HepG2 (cell line): ENCODE measurements around the gene BSG. TPM values are rescaled to one million over a fixed set of nuclear protein-coding genes. Genes with fewer than 3 reads are reported as not detected.

Experiments
- AGO1 ChIP-seq: fragments of 200-400 bp; formaldehyde crosslinking; IDR thresholded peaks from 2 replicates; pipeline ENCODE4 v1.6.1; 2017; ENCODE audit warnings: mild to moderate bottlenecking, low read depth, low read length, moderate library complexity; ENCODE audit not compliant: poor library complexity, severe bottlenecking
- IRX3 ChIP-seq: sonication (generic); formaldehyde crosslinking; IDR thresholded peaks from 2 replicates; pipeline ENCODE4 v1.8.1; 2023; ENCODE audit warnings: mild to moderate bottlenecking, low read depth, missing genetic modification reagents, borderline replicate concordance
- KDM5B ChIP-seq: sonication (generic); formaldehyde crosslinking; IDR thresholded peaks from 2 replicates; pipeline ENCODE4 v1.4.0; 2020; ENCODE audit warnings: missing genetic modification reagents, mild to moderate bottlenecking, borderline replicate concordance
- NKX3-1 ChIP-seq: sonication (generic); formaldehyde crosslinking; IDR thresholded peaks from 2 replicates; pipeline ENCODE4 v1.5.0; 2020; ENCODE audit warnings: missing genetic modification reagents
- SNAPC4 ChIP-seq: sonication (generic); formaldehyde crosslinking; IDR thresholded peaks from 2 replicates; pipeline ENCODE4 v1.4.0; 2020; ENCODE audit warnings: mild to moderate bottlenecking, missing genetic modification reagents
- SP2 ChIP-seq: sonication (generic); formaldehyde crosslinking; IDR thresholded peaks from 2 replicates; pipeline ENCODE4 v1.5.1; 2020; ENCODE audit warnings: mild to moderate bottlenecking, missing genetic modification reagents
- SYNCRIP ChIP-seq: fragments of 200-400 bp; formaldehyde crosslinking; IDR thresholded peaks from 2 replicates; pipeline ENCODE4 v1.6.1; 2018; ENCODE audit warnings: mild to moderate bottlenecking, low read depth, low read length; ENCODE audit not compliant: insufficient read depth
- TBP ChIP-seq: sonication (generic); formaldehyde crosslinking; IDR thresholded peaks from 2 replicates; pipeline ENCODE4 v1.5.0; 2020; ENCODE audit warnings: missing genetic modification reagents
- U2AF2 ChIP-seq: fragments of 200-400 bp; formaldehyde crosslinking; IDR thresholded peaks from 2 replicates; pipeline ENCODE4 v1.6.1; 2017; ENCODE audit warnings: low read depth, mild to moderate bottlenecking, low read length
- ZBTB10 ChIP-seq: sonication (generic); formaldehyde crosslinking; IDR thresholded peaks from 2 replicates; pipeline ENCODE4 v1.4.0; 2020; ENCODE audit warnings: missing genetic modification reagents, borderline replicate concordance
- ZHX2 ChIP-seq, 2 experiments: sonication (generic) in 1 of 2; formaldehyde crosslinking in 1 of 2; IDR thresholded peaks; 2 replicates each; pipeline versions ENCODE4 v1.6.1 to v1.9.0; 2014 to 2022; ENCODE audit warnings: antibody characterized with exemption in 1 of 2, borderline replicate concordance in 1 of 2, inconsistent platforms in 1 of 2, low read depth in 1 of 2, missing genetic modification reagents in 1 of 2
- ZNF180 ChIP-seq: sonication (generic); formaldehyde crosslinking; IDR thresholded peaks from 2 replicates; pipeline ENCODE4 v1.4.0; 2020; ENCODE audit warnings: low read depth, missing genetic modification reagents, borderline replicate concordance
- ZNF652 ChIP-seq: IDR thresholded peaks from 2 replicates; pipeline ENCODE4 v1.6.1; 2016; ENCODE audit warnings: low read depth, borderline replicate concordance
- polyA plus RNA-seq, 8 experiments: library from polyadenylated mRNA; depleted of rRNA in 3 of 8; stranded (reverse) in 7 of 8; unstranded in 1 of 8; fragments of >200 nt; fragmentation: Illumina TruSeq in 4 of 8; extraction: Trizol in 4 of 8; gene quantifications; 2 replicates each; pipeline versions ENCODE4 v1.2.1 to v1.2.3, GENCODE V29; 2011 to 2016; ENCODE audit warnings: low read depth in 4 of 8, missing spikeins in 1 of 8, mixed read lengths in 1 of 8; ENCODE audit not compliant: insufficient read depth in 1 of 8
- total RNA-seq, 5 experiments: library from RNA; depleted of rRNA; stranded (reverse); fragments of >200 nt; fragmentation: Illumina TruSeq; extraction: Trizol; gene quantifications; 2 replicates each; pipeline ENCODE4 v1.2.3, GENCODE V29; 2016; ENCODE audit warnings: low read depth in 1 of 5

The BSG gene
- total and polyA plus RNA-seq, 2 of the 13 experiments (the other 11 are each of a cell fraction or from before 2014, with no cell fraction given), result 309 to 754 TPM

- no peak for TF ChIP-seq ZHX2 (IDR thresholded peaks at IDR 0.05; ENCODE audit: low read depth)
- TF ChIP-seq ZHX2 (CRISPR knock-in tag; IDR thresholded peaks at IDR 0.05; ENCODE audit: borderline replicate concordance), result 0 out of 2 replicates have a peak, but pooled peaks have one; percentile 10
- no peak for TF ChIP-seq ZNF180 (CRISPR knock-in tag)
- no peak for TF ChIP-seq NKX3-1 (CRISPR knock-in tag)
- no peak for TF ChIP-seq SP2
- TF ChIP-seq TBP (CRISPR knock-in tag), result no peak
- peak; percentile 9; the same call in 1 of the 2 replicates for TF ChIP-seq KDM5B (CRISPR knock-in tag)
- TF ChIP-seq U2AF2, result no peak
- TF ChIP-seq ZBTB10 (CRISPR knock-in tag), result no peak
- no peak for TF ChIP-seq ZNF652
- TF ChIP-seq AGO1, result no peak
- TF ChIP-seq SNAPC4 (CRISPR knock-in tag), result 0 out of 2 replicates have a peak, but pooled peaks have one; percentile 12
- TF ChIP-seq IRX3 (CRISPR knock-in tag), result no peak
- TF ChIP-seq SYNCRIP, result no peak
Measured at GRCh38 chr19:531753-532560, 40.4 kb upstream of the BSG start, which contains the start of gene CDC34 (continued).
